ENCODE data around the gene CELF2.
"Not testable (repeated sequence)": the region's sequence is repeated elsewhere in the genome, so short reads cannot be mapped to it uniquely, and the experiment has no call there.

The CELF2 gene

GRCh38 chr10:11336722-11337162 is 319.1 kb downstream of the CELF2 start:
- DNase-seq (ENCODE audit: low read depth in 2 of 3, low spot score in 2 of 3) = no peak

- no peak for DNase-seq (ENCODE audit: low read depth in 2 of 3, low spot score in 2 of 3)
Observed at GRCh38 chr10:11337516-11337915, 319.8 kb downstream of the CELF2 start.

GRCh38 chr10:11338160-11338844 is 320.6 kb downstream of the CELF2 start:
- no peak for DNase-seq (ENCODE audit: low read depth in 2 of 3, low spot score in 2 of 3)

GRCh38 chr10:11339013-11339412 is 321.3 kb downstream of the CELF2 start:
- no peak for DNase-seq (ENCODE audit: low read depth in 2 of 3, low spot score in 2 of 3)

- DNase-seq (ENCODE audit: low read depth in 2 of 3, low spot score in 2 of 3) = no peak
Observed at GRCh38 chr10:11339660-11340059, 322.0 kb downstream of the CELF2 start.

GRCh38 chr10:11341283-11341960 is 323.8 kb downstream of the CELF2 start:
- no peak for DNase-seq (ENCODE audit: low read depth in 2 of 3, low spot score in 2 of 3)

- no peak for DNase-seq (ENCODE audit: low read depth in 2 of 3, low spot score in 2 of 3)
Observed at GRCh38 chr10:11344081-11344480, 326.4 kb downstream of the CELF2 start.

GRCh38 chr10:11344550-11344949 is 326.9 kb downstream of the CELF2 start:
- no peak for DNase-seq (ENCODE audit: low read depth in 2 of 3, low spot score in 2 of 3)

- no peak for DNase-seq (ENCODE audit: low read depth in 2 of 3, low spot score in 2 of 3)
Observed at GRCh38 chr10:11345224-11346054, 327.8 kb downstream of the CELF2 start.

- DNase-seq (ENCODE audit: low read depth in 2 of 3, low spot score in 2 of 3) = not testable (repeated sequence)
Observed at GRCh38 chr10:11347580-11347979, 329.9 kb downstream of the CELF2 start.

- no peak for DNase-seq (ENCODE audit: low read depth in 2 of 3, low spot score in 2 of 3)
Observed at GRCh38 chr10:11351801-11352200, 334.1 kb downstream of the CELF2 start.

- DNase-seq (ENCODE audit: low read depth in 2 of 3, low spot score in 2 of 3) = no peak
Observed at GRCh38 chr10:11353006-11353896, 335.6 kb downstream of the CELF2 start.

GRCh38 chr10:11354823-11355222 is 337.2 kb downstream of the CELF2 start:
- no peak for DNase-seq (ENCODE audit: low read depth in 2 of 3, low spot score in 2 of 3)

GRCh38 chr10:11355592-11355991 is 337.9 kb downstream of the CELF2 start:
- no peak for DNase-seq (ENCODE audit: low read depth in 2 of 3, low spot score in 2 of 3)

GRCh38 chr10:11357439-11357838 is 339.8 kb downstream of the CELF2 start:
- DNase-seq (ENCODE audit: low read depth in 2 of 3, low spot score in 2 of 3) = no peak

- no peak for DNase-seq (ENCODE audit: low read depth in 2 of 3, low spot score in 2 of 3)
Observed at GRCh38 chr10:11358011-11358410, 340.3 kb downstream of the CELF2 start.

- no peak for DNase-seq (ENCODE audit: low read depth in 2 of 3, low spot score in 2 of 3)
Observed at GRCh38 chr10:11358923-11359575, 341.4 kb downstream of the CELF2 start.

GRCh38 chr10:11359869-11360268 is 342.2 kb downstream of the CELF2 start:
- no peak for DNase-seq (ENCODE audit: low read depth in 2 of 3, low spot score in 2 of 3)

- DNase-seq (ENCODE audit: low read depth in 2 of 3, low spot score in 2 of 3) = no peak
Observed at GRCh38 chr10:11363497-11363896, 345.8 kb downstream of the CELF2 start.

- no peak for DNase-seq (ENCODE audit: low read depth in 2 of 3, low spot score in 2 of 3)
Observed at GRCh38 chr10:11364241-11364640, 346.6 kb downstream of the CELF2 start.
